A673 (cell line): ENCODE data around the gene TFCP2. TPM values are rescaled to one million over a fixed set of nuclear protein-coding genes. Genes with fewer than 3 reads are reported as not detected.

ENCODE experiments used
- BruUV-seq: library from RNA; stranded (reverse); fragments of 400-500 nt; replicated peaks from 2 replicates; lab custom pipeline; 2021; lab: Mats Ljungman, UMichigan
- CTCF ChIA-PET: fragments of 300-600 bp; sonication (Branson Sonifier 250); formaldehyde crosslinking; loops from one replicate; lab custom pipeline; 2022; ENCODE audit warnings: antibody characterized with exemption; lab: Charles Lee
- POLR2A ChIA-PET: fragments of 300-600 bp; sonication (Branson Sonifier 250); formaldehyde crosslinking; loops from one replicate; lab custom pipeline; 2022; ENCODE audit warnings: antibody characterized with exemption; ENCODE audit not compliant: low non-redundant PET; lab: Charles Lee
- DNase-seq: peaks from one replicate; pipeline ENCODE4 v3.0.0-alpha.2; 2015; ENCODE audit warnings: low spot score
- H3K27ac ChIP-seq: fragments of 200-600 bp; sonication (generic); 2 replicates; pipeline ENCODE4 v1.5.1; 2016; ENCODE audit warnings: mixed run types, low read depth, mild to moderate bottlenecking, mixed read lengths, antibody characterized with exemption, low read length; ENCODE audit not compliant: poor library complexity, severe bottlenecking
- H3K27me3 ChIP-seq: fragments of 200-600 bp; sonication (generic); replicated peaks from 2 replicates; pipeline ENCODE4 v1.6.1; 2017; ENCODE audit warnings: mixed run types, low read depth, mild to moderate bottlenecking, mixed read lengths, antibody characterized with exemption, low read length; ENCODE audit not compliant: insufficient read depth, poor library complexity
- H3K36me3 ChIP-seq: fragments of 200-600 bp; sonication (generic); 2 replicates; pipeline ENCODE4 v1.6.1; 2016; ENCODE audit warnings: mixed run types, mild to moderate bottlenecking, mixed read lengths, antibody characterized with exemption, low read length; ENCODE audit not compliant: insufficient read depth, poor library complexity, severe bottlenecking
- H3K4me1 ChIP-seq: fragments of 200-600 bp; sonication (generic); 2 replicates; pipeline ENCODE4 v1.6.1; 2017; ENCODE audit warnings: mixed run types, mild to moderate bottlenecking, mixed read lengths, antibody characterized with exemption, low read length; ENCODE audit not compliant: insufficient read depth, poor library complexity, severe bottlenecking
- H3K4me3 ChIP-seq: fragments of 200-600 bp; sonication (generic); 2 replicates; pipeline ENCODE4 v1.5.1; 2016; ENCODE audit warnings: low read depth, mixed run types, mild to moderate bottlenecking, mixed read lengths, low read length; ENCODE audit not compliant: poor library complexity, severe bottlenecking
- H3K9me3 ChIP-seq: fragments of 200-600 bp; sonication (generic); 2 replicates; pipeline ENCODE4 v1.6.1; 2016; ENCODE audit warnings: mixed run types, low read depth, mild to moderate bottlenecking, mixed read lengths, antibody characterized with exemption, low read length; ENCODE audit not compliant: poor library complexity, severe bottlenecking
- CTCF ChIP-seq: fragments of 300-800, 200-600 bp; sonication (generic); conservative IDR thresholded peaks from 2 replicates; pipeline ENCODE4 v1.5.1; 2017; ENCODE audit warnings: low read depth, mild to moderate bottlenecking, antibody characterized with exemption, low read length, moderate library complexity, mixed read lengths
- EZH2 ChIP-seq: fragments of 200-600 bp; sonication (generic); IDR thresholded peaks from 2 replicates; pipeline ENCODE4 v1.6.1; 2017; ENCODE audit warnings: borderline replicate concordance, low read depth, mild to moderate bottlenecking, mixed read lengths, antibody characterized with exemption, low read length; ENCODE audit not compliant: poor library complexity, severe bottlenecking
- intact Hi-C: fragments of 100-400 bp; cut with micrococcal nuclease; formaldehyde crosslinking; loops from one replicate; pipeline ENCODE4 v1.10.0; 2022; ENCODE audit not compliant: unreplicated experiment
- total RNA-seq: library from RNA; stranded (reverse); gene quantifications from 2 replicates; pipeline ENCODE4 v1.2.3, GENCODE V29; 2021

Gene TFCP2
- total RNA-seq, 1 experiment from 2014 or later = 46.1 TPM

DNA sequence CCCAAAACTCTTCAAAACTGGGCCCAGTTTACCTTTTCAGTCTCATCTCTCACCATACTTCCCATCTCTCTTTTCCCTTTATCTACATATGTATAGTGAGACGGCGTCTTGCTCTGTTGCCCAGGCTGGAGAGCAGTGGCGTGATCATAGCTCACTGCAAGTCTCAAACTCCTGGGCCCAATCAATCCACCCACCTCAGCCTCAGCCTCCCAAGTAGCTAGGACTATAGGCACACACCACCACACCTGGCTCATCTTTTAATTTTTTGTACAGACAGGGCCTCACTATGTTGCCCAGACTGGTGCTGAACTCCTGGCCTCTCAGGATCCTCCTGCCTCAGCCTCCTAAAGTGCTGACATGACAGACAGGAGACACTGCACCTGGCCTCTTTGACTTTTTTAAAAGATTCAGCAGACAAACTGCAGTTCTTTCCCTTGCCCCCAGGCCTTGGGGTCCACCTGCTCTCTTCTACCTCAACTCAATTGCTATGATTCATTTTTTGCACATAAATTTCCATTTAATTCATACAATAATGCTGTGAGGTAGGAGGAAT lies 33.6 kb downstream of the TFCP2 start:
- Histone ChIP-seq H3K27ac (no peak overlapping the region), H3K4me3 (no peak overlapping the region), H3K36me3 (peaks cover 7% of the 10 kb centered on the region), H3K4me1 (no peaks in the 10 kb centered on the region), H3K9me3 (no peaks in the 10 kb centered on the region), H3K27me3 (no peaks in the 10 kb centered on the region)
- BruUV-seq = no TSS peak
- intact Hi-C loops = no loop called here
- POLR2A ChIA-PET = no interaction called here
- no peak for DNase-seq
- no peak for TF ChIP-seq EZH2
- TF ChIP-seq CTCF = no peak
- CTCF ChIA-PET = no interaction called here

DNA sequence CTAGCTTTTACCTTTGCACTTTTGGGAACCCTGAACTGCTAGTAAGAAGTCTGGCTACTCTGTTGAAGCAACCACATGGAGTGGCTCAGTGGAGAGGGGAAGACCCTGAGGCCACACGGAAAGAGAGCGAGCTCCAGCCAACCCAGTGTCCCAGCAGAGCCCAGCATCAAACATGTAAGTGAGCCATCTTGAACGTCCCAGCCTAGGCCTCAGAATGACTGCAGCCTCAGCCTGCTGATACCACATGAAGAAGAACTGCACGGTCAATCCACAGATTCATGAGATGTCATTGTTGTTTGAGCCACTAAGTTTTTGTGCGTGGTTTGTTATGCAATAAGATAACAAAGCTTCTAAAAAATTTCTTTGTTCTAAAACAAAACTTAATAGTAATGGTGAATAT lies 40.2 kb downstream of the TFCP2 start:
- CTCF ChIA-PET = no interaction called here
- no peaks in the 10 kb centered on the region for H3K9me3 ChIP-seq
- no peak overlapping the region for H3K27ac ChIP-seq
- H3K36me3 ChIP-seq = peaks cover 4% of the 10 kb centered on the region
- H3K27me3 ChIP-seq = no peaks in the 10 kb centered on the region
- intact Hi-C loops = no loop called here
- POLR2A ChIA-PET = no interaction called here
- no TSS peak for BruUV-seq
- H3K4me1 ChIP-seq = peaks cover 15% of the 10 kb centered on the region
- H3K4me3 ChIP-seq = no peak overlapping the region
- DNase-seq = no peak
- TF ChIP-seq CTCF = no peak
- TF ChIP-seq EZH2 = no peak

DNA sequence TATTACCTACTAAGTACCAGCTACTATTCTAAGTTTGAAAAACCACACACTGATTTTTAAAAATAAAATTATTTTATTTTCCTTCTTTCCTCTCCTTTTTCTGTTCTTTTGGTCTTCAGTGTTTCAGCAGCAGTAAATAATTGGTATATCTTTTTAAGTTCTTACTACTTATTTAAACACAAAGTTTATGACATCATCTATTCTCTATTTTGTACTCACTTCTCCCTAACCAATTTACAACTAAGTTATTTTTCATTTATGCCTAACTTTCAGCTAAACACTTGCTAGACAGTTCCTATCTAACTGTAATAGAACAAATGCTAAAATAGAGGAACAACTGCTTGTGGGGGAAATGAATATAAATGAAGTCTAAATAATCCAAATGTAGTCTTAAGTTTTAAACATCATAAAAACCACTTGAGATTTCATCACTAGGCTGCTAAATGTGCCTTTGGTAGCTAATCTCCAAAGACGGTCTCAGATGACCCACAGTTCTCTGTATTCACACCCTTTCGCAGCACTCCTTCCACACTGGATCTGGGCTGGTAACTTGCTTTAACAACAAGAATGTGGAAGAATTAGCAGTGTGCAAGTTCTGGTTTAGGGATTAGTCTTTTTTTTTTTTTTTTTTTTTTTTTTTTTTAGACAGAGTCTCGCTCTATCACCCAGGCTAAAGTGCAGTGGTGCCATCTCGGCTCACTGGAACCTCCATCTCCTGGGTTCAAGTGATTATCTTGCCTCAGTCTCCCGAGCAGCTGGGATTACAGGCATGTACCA lies 41.0 kb downstream of the TFCP2 start:
- BruUV-seq = no TSS peak
- Histone ChIP-seq H3K4me3 (no peak overlapping the region), H3K27me3 (no peaks in the 10 kb centered on the region), H3K9me3 (no peaks in the 10 kb centered on the region), H3K4me1 (peaks cover 15% of the 10 kb centered on the region), H3K27ac (no peak overlapping the region), H3K36me3 (peaks cover 4% of the 10 kb centered on the region)
- intact Hi-C loops = no loop called here
- POLR2A ChIA-PET = no interaction called here
- no peak for DNase-seq
- CTCF ChIA-PET = no interaction called here
- no peak for TF ChIP-seq CTCF
- no peak for TF ChIP-seq EZH2
